H9 (cell line): ENCODE measurements around the gene CTDSPL. TPM values are rescaled to one million over a fixed set of nuclear protein-coding genes. Genes with fewer than 3 reads are reported as not detected.
A peak's percentile ranks its signal among the peaks of the same experiment; 100 is the strongest.

Experiments used
- DNase-seq: peaks from one replicate; pipeline ENCODE4 v3.0.0-alpha.2; 2017
- H2AFZ ChIP-seq: one replicate; pipeline ENCODE4 v1.6.1; 2013; ENCODE audit warnings: mild to moderate bottlenecking, low read length, control low read depth, moderate library complexity
- H2AK5ac ChIP-seq: 2 replicates; pipeline ENCODE4 v1.6.1; 2013; ENCODE audit warnings: low read length, control low read depth, mixed read lengths; ENCODE audit not compliant: insufficient read length
- H2BK120ac ChIP-seq: one replicate; pipeline ENCODE4 v1.6.1; 2013; ENCODE audit warnings: low read depth, mild to moderate bottlenecking, low read length, control low read depth, inconsistent platforms; ENCODE audit not compliant: poor library complexity, severe bottlenecking
- H2BK12ac ChIP-seq: 2 replicates; pipeline ENCODE4 v1.6.1; 2013; ENCODE audit warnings: low read length, control low read depth, mixed read lengths, low read depth; ENCODE audit not compliant: insufficient read length
- H2BK15ac ChIP-seq: 2 replicates; pipeline ENCODE4 v1.6.1; 2013; ENCODE audit warnings: low read depth, low read length, control low read depth
- H2BK20ac ChIP-seq: one replicate; pipeline ENCODE4 v1.6.1; 2013; ENCODE audit warnings: low read depth, mild to moderate bottlenecking, low read length, control low read depth, inconsistent platforms; ENCODE audit not compliant: poor library complexity, severe bottlenecking
- H2BK5ac ChIP-seq: 2 replicates; pipeline ENCODE4 v1.6.1; 2013; ENCODE audit warnings: low read length, control low read depth, mixed read lengths; ENCODE audit not compliant: insufficient read length
- H3K14ac ChIP-seq: 2 replicates; pipeline ENCODE4 v1.6.1; 2013; ENCODE audit warnings: low read length, control low read depth; ENCODE audit not compliant: insufficient read depth
- H3K18ac ChIP-seq: 2 replicates; pipeline ENCODE4 v1.6.1; 2013; ENCODE audit warnings: low read depth, mild to moderate bottlenecking, mixed read lengths, low read length, control low read depth; ENCODE audit not compliant: insufficient read length
- H3K23ac ChIP-seq: 2 replicates; pipeline ENCODE4 v1.6.1; 2013; ENCODE audit warnings: low read length, control low read depth, mixed read lengths, low read depth; ENCODE audit not compliant: insufficient read length
- H3K23me2 ChIP-seq: 2 replicates; pipeline ENCODE4 v1.6.1; 2013; ENCODE audit warnings: low read depth, mild to moderate bottlenecking, mixed read lengths, low read length, control low read depth; ENCODE audit not compliant: insufficient read length, poor library complexity, severe bottlenecking
- H3K27ac ChIP-seq: 2 replicates; pipeline ENCODE4 v1.5.1; 2013; ENCODE audit warnings: low read length, control low read depth, mixed read lengths, low read depth; ENCODE audit not compliant: insufficient read length
- H3K27me3 ChIP-seq: 2 replicates; pipeline ENCODE4 v1.6.1; 2013; ENCODE audit warnings: low read length, control low read depth, inconsistent platforms; ENCODE audit not compliant: insufficient read depth
- H3K4ac ChIP-seq: 2 replicates; pipeline ENCODE4 v1.6.1; 2013; ENCODE audit warnings: low read depth, mild to moderate bottlenecking, control low read depth, inconsistent platforms, low read length, moderate library complexity
- H3K4me1 ChIP-seq: 2 replicates; pipeline ENCODE4 v1.6.1; 2013; ENCODE audit warnings: low read length, control low read depth, inconsistent platforms; ENCODE audit not compliant: insufficient read depth
- H3K4me2 ChIP-seq: 2 replicates; pipeline ENCODE4 v1.6.1; 2013; ENCODE audit warnings: low read length, control low read depth, mixed read lengths; ENCODE audit not compliant: insufficient read length, insufficient read depth
- H3K56ac ChIP-seq: 2 replicates; pipeline ENCODE4 v1.6.1; 2013; ENCODE audit warnings: low read depth, mild to moderate bottlenecking, mixed read lengths, low read length, control low read depth; ENCODE audit not compliant: insufficient read length
- H3K79me1 ChIP-seq: 2 replicates; pipeline ENCODE4 v1.6.1; 2013; ENCODE audit warnings: low read depth, mild to moderate bottlenecking, moderate library complexity, low read length, control low read depth, inconsistent platforms; ENCODE audit not compliant: insufficient read depth, poor library complexity, severe bottlenecking
- H3K79me2 ChIP-seq: 2 replicates; pipeline ENCODE4 v1.6.1; 2013; ENCODE audit warnings: low read length, control low read depth, inconsistent platforms; ENCODE audit not compliant: insufficient read depth
- H3K9ac ChIP-seq: 2 replicates; pipeline ENCODE4 v1.6.1; 2013; ENCODE audit warnings: low read length, control low read depth, mixed read lengths; ENCODE audit not compliant: insufficient read length; ENCODE audit errors: extremely low read depth
- H3K9me3 ChIP-seq: one replicate; pipeline ENCODE4 v1.6.1; 2013; ENCODE audit warnings: low read depth, low read length, inconsistent platforms; ENCODE audit not compliant: control insufficient read depth
- H3T11ph ChIP-seq: one replicate; pipeline ENCODE4 v1.6.1; 2013; ENCODE audit warnings: mild to moderate bottlenecking, low read length, control low read depth, inconsistent platforms
- H4K20me1 ChIP-seq: one replicate; pipeline ENCODE4 v1.6.1; 2013; ENCODE audit not compliant: control insufficient read depth, insufficient read length, insufficient read depth
- H4K5ac ChIP-seq: 2 replicates; pipeline ENCODE4 v1.6.1; 2013; ENCODE audit warnings: low read depth, mild to moderate bottlenecking, mixed read lengths, low read length, control low read depth; ENCODE audit not compliant: insufficient read length
- H4K8ac ChIP-seq: replicated peaks from 2 replicates; pipeline ENCODE4 v1.6.1; 2013; ENCODE audit warnings: low read length, control low read depth, mixed read lengths, low read depth; ENCODE audit not compliant: insufficient read length
- H4K91ac ChIP-seq: 2 replicates; pipeline ENCODE4 v1.6.1; 2013; ENCODE audit warnings: low read depth, mild to moderate bottlenecking, moderate library complexity, mixed read lengths, low read length, control low read depth; ENCODE audit not compliant: insufficient read length
- H3K27ac Mint-ChIP-seq, 3 experiments: 2 replicates in 2 of 3; 3 replicates in 1 of 3; pipeline ENCODE4 v1.8.0; 2020 to 2021; ENCODE audit warnings: mixed read lengths in 3 of 3, mild to moderate bottlenecking in 1 of 3, moderate library complexity in 1 of 3
- H3K27me3 Mint-ChIP-seq: 2 replicates; pipeline ENCODE4 v1.8.0; 2021; ENCODE audit warnings: low read depth, mild to moderate bottlenecking, moderate library complexity, mixed read lengths
- H3K36me3 Mint-ChIP-seq, 3 experiments: 2 replicates in 2 of 3; 3 replicates in 1 of 3; pipeline ENCODE4 v1.8.0; 2020 to 2021; ENCODE audit warnings: low read depth in 3 of 3, mixed read lengths in 3 of 3; ENCODE audit not compliant: insufficient read depth in 1 of 3
- H3K4me1 Mint-ChIP-seq, 2 experiments: 2 replicates each; pipeline ENCODE4 v1.8.0; 2020; ENCODE audit warnings: mixed read lengths in 2 of 2
- H3K4me3 Mint-ChIP-seq, 2 experiments: 2 replicates in 1 of 2; 3 replicates in 1 of 2; pipeline ENCODE4 v1.8.0; 2020 to 2021; ENCODE audit warnings: mild to moderate bottlenecking in 2 of 2, mixed read lengths in 2 of 2, moderate library complexity in 1 of 2
- H3K9me3 Mint-ChIP-seq, 2 experiments: 2 replicates in 1 of 2; 3 replicates in 1 of 2; pipeline ENCODE4 v1.8.0; 2020; ENCODE audit warnings: mild to moderate bottlenecking in 2 of 2, mixed read lengths in 2 of 2, moderate library complexity in 1 of 2
- CTCF ChIP-seq: fragments of 200-600 bp; sonication (generic); conservative IDR thresholded peaks from 3 replicates; pipeline ENCODE4 v1.8.0; 2021; ENCODE audit warnings: antibody characterized with exemption, mild to moderate bottlenecking
- WGBS: extraction: QIAGEN DNeasy Blood & Tissue Kit; methylation state at CpG from one replicate; pipeline ENCODE4 v1.1.7; 2013; ENCODE audit warnings: missing lambda C conversion rate, low lambda C conversion rate, mixed read lengths; ENCODE audit not compliant: insufficient read length; ENCODE audit errors: extremely low coverage; 5-methylcytosine and 5-hydroxymethylcytosine counted together
- total RNA-seq: library from RNA; stranded (reverse); gene quantifications from 2 replicates; pipeline ENCODE4 v1.2.1, GENCODE V29; 2021

Gene CTDSPL
- total RNA-seq, 1 experiment from 2014 or later: 20.8 TPM

- no peak overlapping the region for H4K91ac ChIP-seq
- DNase-seq: no peak
- no peak overlapping the region for H2BK120ac ChIP-seq
- no peak overlapping the region for H2BK5ac ChIP-seq
- TF ChIP-seq CTCF: no peak
- no peaks in the 10 kb centered on the region; a peak in 1 of 5 replicates for H3K9me3 Mint-ChIP-seq
- H3K4me1 Mint-ChIP-seq: peaks cover 11 to 24% of the 10 kb centered on the region in 2 experiments
- no peak overlapping the region; a peak in 1 of 7 replicates for H3K27ac Mint-ChIP-seq
- H3K56ac ChIP-seq: no peak overlapping the region
- WGBS: no CpG with 5 or more reads among the region's 6 CpGs
- H3K14ac ChIP-seq: no peak overlapping the region
- no peak overlapping the region for H2BK20ac ChIP-seq
- H2AFZ ChIP-seq: no peak overlapping the region
- H3K36me3 Mint-ChIP-seq: peaks cover 0 to 5% (median 4%) of the 10 kb centered on the region in 3 experiments; a peak in 3 of 7 replicates
- H4K20me1 ChIP-seq: no peaks in the 10 kb centered on the region
- H3T11ph ChIP-seq: no peak overlapping the region
- no peak overlapping the region for H2BK15ac ChIP-seq
- no peaks in the 10 kb centered on the region for H3K79me2 ChIP-seq
- no peak overlapping the region for H3K4me2 ChIP-seq
- no peak overlapping the region for H3K18ac ChIP-seq
- H3K27me3 Mint-ChIP-seq: peaks cover 10% of the 10 kb centered on the region
- H3K9ac ChIP-seq: no peak overlapping the region
- H3K9me3 ChIP-seq: no peaks in the 10 kb centered on the region
- H2BK12ac ChIP-seq: no peak overlapping the region
- no peaks in the 10 kb centered on the region for H3K23me2 ChIP-seq
- no peak overlapping the region for H3K4ac ChIP-seq
- H4K5ac ChIP-seq: no peak overlapping the region
- no peak overlapping the region for H2AK5ac ChIP-seq
- peak overlapping the region in 1 of 2 experiments; percentile 73; a peak in 3 of 5 replicates for H3K4me3 Mint-ChIP-seq
- H3K27me3 ChIP-seq: no peaks in the 10 kb centered on the region; the same call in 1 of the 2 replicates
- no peaks in the 10 kb centered on the region for H3K79me1 ChIP-seq
- no peak overlapping the region for H3K27ac ChIP-seq
- H3K23ac ChIP-seq: no peak overlapping the region
- peaks cover 2% of the 10 kb centered on the region; the same call in 1 of the 2 replicates for H3K4me1 ChIP-seq
- no peak overlapping the region for H4K8ac ChIP-seq
Observed at GRCh38 chr3:37999836-38000235, 138.2 kb downstream of the CTDSPL start.
